Naive B cell (primary cell): ENCODE results near the gene PRELID3B. TPM values are rescaled to one million over a fixed set of nuclear protein-coding genes. Genes with fewer than 3 reads are reported as not detected.

Experiments used
- ATAC-seq, 2 donors: fragments of 150-1000 bp; cut with Tn5 transposase; 2 replicates each; pipeline ENCODE4 v1.10.0; 2021; ENCODE audit warnings: low read depth in 2 of 2, mild to moderate bottlenecking in 2 of 2, moderate library complexity in 2 of 2
- DNase-seq: peaks from one replicate; pipeline ENCODE4 v3.0.0; 2022
- H3K27ac Mint-ChIP-seq, 6 donors: one replicate each; pipeline ENCODE4 v1.8.0; 2020 to 2022; ENCODE audit warnings: mild to moderate bottlenecking in 6 of 6, mixed read lengths in 6 of 6, moderate library complexity in 5 of 6, inconsistent platforms in 2 of 6
- H3K27me3 Mint-ChIP-seq, 3 donors: one replicate each; pipeline ENCODE4 v1.8.0; 2021 to 2022; ENCODE audit warnings: mixed read lengths in 3 of 3, mild to moderate bottlenecking in 1 of 3
- H3K36me3 Mint-ChIP-seq, 2 donors: one replicate each; pipeline ENCODE4 v1.8.0; 2020 to 2022; ENCODE audit warnings: mixed read lengths in 2 of 2, inconsistent platforms in 1 of 2, mild to moderate bottlenecking in 1 of 2
- H3K4me1 Mint-ChIP-seq, 3 donors: one replicate each; pipeline ENCODE4 v1.8.0; 2020 to 2022; ENCODE audit warnings: mixed read lengths in 3 of 3, inconsistent platforms in 1 of 3, mild to moderate bottlenecking in 1 of 3, moderate library complexity in 1 of 3
- H3K4me3 Mint-ChIP-seq, 8 donors: one replicate each; pipeline ENCODE4 v1.8.0; 2020 to 2022; ENCODE audit warnings: mild to moderate bottlenecking in 8 of 8, mixed read lengths in 8 of 8, moderate library complexity in 8 of 8, inconsistent platforms in 2 of 8
- H3K9me3 Mint-ChIP-seq, 7 donors: one replicate each; pipeline ENCODE4 v1.8.0; 2020 to 2022; ENCODE audit warnings: mixed read lengths in 7 of 7, mild to moderate bottlenecking in 5 of 7, inconsistent platforms in 2 of 7, moderate library complexity in 1 of 7
- polyA plus RNA-seq, 6 donors: library from polyadenylated mRNA; unstranded; fragments of 300-500 nt; fragmentation: Illumina TruSeq; gene quantifications; one replicate each; pipeline ENCODE4 v1.2.3, GENCODE V29; 2021; ENCODE audit warnings: low read depth in 6 of 6

Gene PRELID3B
- polyA plus RNA-seq, 6 donors from 2014 or later = 34.1 to 46.0 (median 37.5) TPM

GRCh38 chr20:59008715-59009336 lies 33.8 kb downstream of the PRELID3B start:
- peak overlapping the region; percentile 92 to 99 (median 98) for H3K27ac Mint-ChIP-seq
- H3K27me3 Mint-ChIP-seq = no peaks in the 10 kb centered on the region
- H3K36me3 Mint-ChIP-seq = peaks cover 0 to 11% of the 10 kb centered on the region in 2 donors
- DNase-seq = no peak
- no peak for ATAC-seq
- peak overlapping the region in 5 of 8 donors; percentile 5 to 100 (median 95) for H3K4me3 Mint-ChIP-seq
- peaks cover 48 to 69% (median 64%) of the 10 kb centered on the region in 3 donors for H3K4me1 Mint-ChIP-seq
- no peaks in the 10 kb centered on the region for H3K9me3 Mint-ChIP-seq

GRCh38 chr20:59007665-59008511 lies 34.7 kb downstream of the PRELID3B start:
- Mint-ChIP-seq H3K36me3 (peaks cover 0 to 15% of the 10 kb centered on the region in 2 donors), H3K4me3 (peak overlapping the region; percentile 88 to 100 (median 98)), H3K27me3 (no peaks in the 10 kb centered on the region), H3K27ac (peak overlapping the region; percentile 92 to 99 (median 98)), H3K4me1 (peaks cover 50 to 75% (median 64%) of the 10 kb centered on the region in 3 donors), H3K9me3 (no peaks in the 10 kb centered on the region)
- DNase-seq (peak; percentile 87), ATAC-seq (peak; percentile 30 to 36)

DNA sequence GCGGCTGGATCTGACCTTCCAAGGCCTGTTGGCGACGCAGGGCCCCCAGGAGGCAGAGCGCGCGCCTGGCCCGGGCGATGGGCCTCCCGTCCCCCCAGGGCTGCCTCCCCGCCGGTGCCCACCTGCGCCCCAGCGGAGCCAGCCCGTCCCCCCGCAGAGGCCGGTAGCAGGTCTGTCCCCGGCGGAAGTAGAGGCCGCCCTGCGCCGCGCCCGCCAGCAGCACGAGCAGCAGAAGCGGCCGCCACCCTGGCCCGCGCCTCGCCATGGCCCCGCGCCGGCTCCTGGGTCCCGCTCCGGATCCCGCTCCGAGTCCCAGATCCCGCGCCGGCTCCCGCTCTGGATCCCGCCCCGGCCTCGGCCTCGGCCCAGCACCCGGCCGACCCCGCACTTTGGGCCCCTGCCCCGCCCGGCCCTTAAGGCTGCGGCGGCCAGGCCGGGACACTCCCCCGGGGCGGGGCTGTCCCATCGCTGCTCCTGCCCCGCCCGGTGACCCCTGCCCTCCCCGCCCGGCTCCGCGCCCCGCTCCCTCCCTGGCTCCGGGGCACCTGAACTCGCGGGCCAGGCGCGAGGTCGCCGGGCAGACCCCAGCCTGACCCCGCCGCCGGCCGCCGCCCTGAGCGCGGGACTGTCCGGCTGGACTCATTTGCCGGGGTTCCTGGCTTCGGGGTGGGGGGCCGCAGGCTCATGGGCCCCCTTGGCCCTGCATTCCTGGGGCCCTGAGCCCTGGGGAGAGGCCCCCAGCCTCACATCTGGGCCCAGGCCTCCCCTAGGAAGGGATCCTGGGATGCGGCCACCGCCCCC lies 35.5 kb downstream of the PRELID3B start, which contains the start of gene CTSZ:
TSS of gene CTSZ (minus strand) at position 391 of the 801 bp plus-strand sequence. CDS start at position 265, 126 bp downstream.
- Mint-ChIP-seq H3K4me3 (peak within 1 kb of the TSS; percentile 88 to 100 (median 98)), H3K9me3 (no peaks in the 10 kb centered on the region), H3K4me1 (peaks cover 53 to 81% (median 73%) of the 10 kb centered on the region in 3 donors), H3K36me3 (peaks cover 0 to 23% of the 10 kb centered on the region in 2 donors), H3K27me3 (no peaks in the 10 kb centered on the region), H3K27ac (peak within 1 kb of the TSS; percentile 96 to 100 (median 98))
- DNase-seq (peak; percentile 49), ATAC-seq (peak; percentile 5 to 6)

- ATAC-seq (no peak), DNase-seq (no peak)
- Mint-ChIP-seq H3K27ac (peak overlapping the region; percentile 24 to 100 (median 97)), H3K27me3 (no peaks in the 10 kb centered on the region), H3K4me3 (peak overlapping the region; percentile 88 to 100 (median 96)), H3K4me1 (peaks cover 50 to 83% (median 75%) of the 10 kb centered on the region in 3 donors), H3K9me3 (no peaks in the 10 kb centered on the region), H3K36me3 (peaks cover 0 to 23% of the 10 kb centered on the region in 2 donors)
These were observed 36.3 kb downstream of the PRELID3B start for GRCh38 chr20:59006167-59006863.

DNA sequence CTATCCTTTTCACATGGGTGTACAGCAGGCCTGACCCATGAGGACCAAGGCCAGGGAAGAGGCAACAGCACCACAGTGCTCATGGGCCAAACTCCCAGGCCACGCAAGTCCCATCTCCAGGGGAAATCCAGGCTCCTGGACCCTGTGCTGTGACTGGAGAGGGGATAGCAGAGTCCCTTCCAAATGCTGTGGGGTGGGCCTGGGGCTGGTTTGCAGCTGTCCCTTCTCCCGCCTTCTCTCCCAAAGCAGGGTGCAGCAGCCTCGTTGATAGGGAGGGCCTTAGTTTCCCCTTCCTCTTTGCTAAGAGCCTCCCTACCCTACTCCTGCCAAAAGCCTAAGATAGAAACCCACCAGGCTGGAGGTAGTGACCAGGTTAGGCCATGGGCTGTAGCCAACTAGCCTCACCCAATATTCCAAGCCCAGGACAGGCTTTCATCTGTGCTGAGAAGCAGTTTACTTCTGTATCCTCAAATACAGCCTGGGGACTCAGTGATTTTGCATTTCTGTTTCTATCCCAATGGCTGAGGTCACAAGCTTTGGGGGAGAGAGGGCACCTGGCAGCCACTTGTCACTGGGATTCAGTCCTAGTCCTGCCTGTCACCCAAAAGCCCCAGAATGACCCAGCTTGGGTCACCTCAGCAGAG lies 36.9 kb downstream of the PRELID3B start:
- Mint-ChIP-seq H3K27ac (peak overlapping the region; percentile 96 to 100 (median 100)), H3K9me3 (no peaks in the 10 kb centered on the region), H3K27me3 (no peaks in the 10 kb centered on the region), H3K4me3 (peak overlapping the region; percentile 88 to 100 (median 96)), H3K4me1 (peaks cover 47 to 80% (median 72%) of the 10 kb centered on the region in 3 donors), H3K36me3 (peaks cover 0 to 23% of the 10 kb centered on the region in 2 donors)
- ATAC-seq = no peak
- no peak for DNase-seq

DNA sequence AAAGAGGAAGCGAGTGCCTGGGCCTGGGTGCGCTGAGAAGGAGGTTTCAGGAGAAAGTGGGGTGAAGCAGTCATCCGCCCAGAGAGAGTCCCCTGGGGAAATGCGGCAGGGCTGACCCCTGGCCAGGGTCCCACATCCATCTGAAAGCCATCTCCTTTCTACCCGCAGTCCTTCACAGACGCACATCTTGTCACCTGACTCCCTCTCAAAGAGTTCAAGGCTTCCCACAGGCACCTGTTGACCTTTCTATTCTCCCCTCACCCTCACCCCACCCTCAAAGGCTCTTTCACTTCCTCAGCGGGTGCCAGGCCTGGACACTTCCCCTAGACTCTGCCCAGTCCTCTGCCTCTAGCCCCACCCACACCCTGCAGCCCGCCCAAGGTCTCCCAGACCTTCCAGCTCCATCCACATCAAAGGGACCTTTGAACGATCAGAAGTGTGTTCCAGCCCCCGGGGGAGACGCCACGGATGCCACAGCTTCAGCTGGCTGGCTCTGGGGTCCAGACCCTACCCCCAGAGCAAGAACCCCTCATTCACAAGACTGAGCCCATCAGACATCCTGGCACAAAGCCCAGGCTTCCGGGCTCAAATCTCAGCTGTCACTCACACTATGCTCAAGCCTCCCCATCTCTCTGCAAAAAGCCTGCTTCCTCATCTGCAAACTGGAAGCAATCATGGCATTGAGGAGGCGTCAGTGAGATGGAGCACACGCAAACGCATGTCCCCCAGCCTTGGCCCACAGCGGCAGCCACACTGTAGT lies 37.6 kb downstream of the PRELID3B start:
- H3K27ac Mint-ChIP-seq = peak overlapping the region; percentile 96 to 100 (median 100)
- H3K9me3 Mint-ChIP-seq = no peaks in the 10 kb centered on the region
- no peaks in the 10 kb centered on the region for H3K27me3 Mint-ChIP-seq
- DNase-seq (peak; percentile 93), ATAC-seq (peak; percentile 68 to 72)
- H3K36me3 Mint-ChIP-seq = peaks cover 0 to 23% of the 10 kb centered on the region in 2 donors
- H3K4me3 Mint-ChIP-seq = peak overlapping the region; percentile 88 to 100 (median 96)
- H3K4me1 Mint-ChIP-seq = peaks cover 47 to 74% (median 68%) of the 10 kb centered on the region in 3 donors

DNA sequence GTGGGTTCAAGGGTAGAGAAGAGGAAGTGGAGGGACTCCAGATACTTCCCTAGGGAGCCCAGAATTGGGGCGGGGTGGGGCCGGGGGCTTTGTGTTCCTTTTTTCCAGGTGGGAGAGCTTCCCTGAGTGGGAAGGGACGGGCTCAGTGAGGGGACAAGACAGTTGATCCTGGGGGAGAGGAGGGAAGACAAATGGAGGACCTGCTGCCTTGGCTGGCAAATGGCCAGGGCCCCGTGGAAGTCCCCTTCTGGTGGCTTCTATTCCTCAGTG lies 38.2 kb downstream of the PRELID3B start:
- ATAC-seq (peak; percentile 3 to 11), DNase-seq (no peak)
- Mint-ChIP-seq H3K27ac (peak overlapping the region; percentile 96 to 100 (median 100)), H3K27me3 (no peaks in the 10 kb centered on the region), H3K4me1 (peaks cover 47 to 69% (median 64%) of the 10 kb centered on the region in 3 donors), H3K9me3 (no peaks in the 10 kb centered on the region), H3K36me3 (peaks cover 0 to 23% of the 10 kb centered on the region in 2 donors), H3K4me3 (peak overlapping the region; percentile 88 to 100 (median 96))

GRCh38 chr20:59003836-59004492 lies 38.6 kb downstream of the PRELID3B start:
- Mint-ChIP-seq H3K9me3 (no peaks in the 10 kb centered on the region), H3K27ac (peak overlapping the region; percentile 96 to 100 (median 100)), H3K36me3 (peaks cover 0 to 23% of the 10 kb centered on the region in 2 donors), H3K4me3 (peak overlapping the region; percentile 88 to 100 (median 96)), H3K27me3 (no peaks in the 10 kb centered on the region), H3K4me1 (peaks cover 43 to 64% (median 61%) of the 10 kb centered on the region in 3 donors)
- DNase-seq (no peak), ATAC-seq (no peak)

GRCh38 chr20:59002874-59003399 lies 39.6 kb downstream of the PRELID3B start:
- no peak for ATAC-seq
- peak overlapping the region; percentile 68 to 100 (median 94) for H3K4me3 Mint-ChIP-seq
- peaks cover 37 to 55% (median 54%) of the 10 kb centered on the region in 3 donors for H3K4me1 Mint-ChIP-seq
- H3K27ac Mint-ChIP-seq = peak overlapping the region; percentile 16 to 100 (median 97)
- H3K36me3 Mint-ChIP-seq = peaks cover 0 to 23% of the 10 kb centered on the region in 2 donors
- no peaks in the 10 kb centered on the region for H3K9me3 Mint-ChIP-seq
- H3K27me3 Mint-ChIP-seq = no peaks in the 10 kb centered on the region
- no peak for DNase-seq

DNA sequence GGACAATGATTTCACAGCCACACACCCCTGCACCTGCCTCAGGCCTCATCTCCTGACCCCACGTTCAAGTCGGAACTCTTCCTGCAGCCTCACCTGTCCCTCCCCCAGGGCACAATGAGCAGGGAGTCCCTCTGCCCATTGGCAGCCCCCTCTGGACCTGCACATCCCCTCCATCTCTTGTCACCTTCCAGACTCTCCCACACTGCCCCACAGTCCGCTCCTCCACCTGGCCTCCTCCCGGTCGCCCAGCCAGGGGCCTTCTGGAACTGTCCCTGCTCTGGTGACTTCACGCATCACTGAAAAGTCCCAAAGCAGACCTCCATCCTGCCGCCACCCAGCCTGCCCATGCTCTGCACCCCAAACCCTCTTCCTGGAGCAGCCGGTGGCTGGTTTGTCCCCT lies 40.2 kb downstream of the PRELID3B start:
- no peak for DNase-seq
- H3K36me3 Mint-ChIP-seq = peaks cover 0 to 27% of the 10 kb centered on the region in 2 donors
- no peaks in the 10 kb centered on the region for H3K9me3 Mint-ChIP-seq
- peak overlapping the region in 5 of 6 donors; percentile 16 to 100 (median 98) for H3K27ac Mint-ChIP-seq
- peaks cover 37 to 54% (median 49%) of the 10 kb centered on the region in 3 donors for H3K4me1 Mint-ChIP-seq
- peak overlapping the region in 6 of 8 donors; percentile 68 to 96 (median 82) for H3K4me3 Mint-ChIP-seq
- H3K27me3 Mint-ChIP-seq = no peaks in the 10 kb centered on the region
- ATAC-seq = no peak
